NCI-H524 treated with DMSO at 0.1 percent for 48 hours (cell line): ENCODE results near the gene POLR1B.
"Not testable (repeated sequence)": the region's sequence is repeated elsewhere in the genome, so short reads cannot be mapped to it uniquely, and the experiment has no call there.

Experiments used
- DNase-seq: peaks from one replicate; lab custom pipeline; 2025; lab: John Stamatoyannopoulos, UW

Gene POLR1B, protein sequence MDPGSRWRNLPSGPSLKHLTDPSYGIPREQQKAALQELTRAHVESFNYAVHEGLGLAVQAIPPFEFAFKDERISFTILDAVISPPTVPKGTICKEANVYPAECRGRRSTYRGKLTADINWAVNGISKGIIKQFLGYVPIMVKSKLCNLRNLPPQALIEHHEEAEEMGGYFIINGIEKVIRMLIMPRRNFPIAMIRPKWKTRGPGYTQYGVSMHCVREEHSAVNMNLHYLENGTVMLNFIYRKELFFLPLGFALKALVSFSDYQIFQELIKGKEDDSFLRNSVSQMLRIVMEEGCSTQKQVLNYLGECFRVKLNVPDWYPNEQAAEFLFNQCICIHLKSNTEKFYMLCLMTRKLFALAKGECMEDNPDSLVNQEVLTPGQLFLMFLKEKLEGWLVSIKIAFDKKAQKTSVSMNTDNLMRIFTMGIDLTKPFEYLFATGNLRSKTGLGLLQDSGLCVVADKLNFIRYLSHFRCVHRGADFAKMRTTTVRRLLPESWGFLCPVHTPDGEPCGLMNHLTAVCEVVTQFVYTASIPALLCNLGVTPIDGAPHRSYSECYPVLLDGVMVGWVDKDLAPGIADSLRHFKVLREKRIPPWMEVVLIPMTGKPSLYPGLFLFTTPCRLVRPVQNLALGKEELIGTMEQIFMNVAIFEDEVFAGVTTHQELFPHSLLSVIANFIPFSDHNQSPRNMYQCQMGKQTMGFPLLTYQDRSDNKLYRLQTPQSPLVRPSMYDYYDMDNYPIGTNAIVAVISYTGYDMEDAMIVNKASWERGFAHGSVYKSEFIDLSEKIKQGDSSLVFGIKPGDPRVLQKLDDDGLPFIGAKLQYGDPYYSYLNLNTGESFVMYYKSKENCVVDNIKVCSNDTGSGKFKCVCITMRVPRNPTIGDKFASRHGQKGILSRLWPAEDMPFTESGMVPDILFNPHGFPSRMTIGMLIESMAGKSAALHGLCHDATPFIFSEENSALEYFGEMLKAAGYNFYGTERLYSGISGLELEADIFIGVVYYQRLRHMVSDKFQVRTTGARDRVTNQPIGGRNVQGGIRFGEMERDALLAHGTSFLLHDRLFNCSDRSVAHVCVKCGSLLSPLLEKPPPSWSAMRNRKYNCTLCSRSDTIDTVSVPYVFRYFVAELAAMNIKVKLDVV

DNA sequence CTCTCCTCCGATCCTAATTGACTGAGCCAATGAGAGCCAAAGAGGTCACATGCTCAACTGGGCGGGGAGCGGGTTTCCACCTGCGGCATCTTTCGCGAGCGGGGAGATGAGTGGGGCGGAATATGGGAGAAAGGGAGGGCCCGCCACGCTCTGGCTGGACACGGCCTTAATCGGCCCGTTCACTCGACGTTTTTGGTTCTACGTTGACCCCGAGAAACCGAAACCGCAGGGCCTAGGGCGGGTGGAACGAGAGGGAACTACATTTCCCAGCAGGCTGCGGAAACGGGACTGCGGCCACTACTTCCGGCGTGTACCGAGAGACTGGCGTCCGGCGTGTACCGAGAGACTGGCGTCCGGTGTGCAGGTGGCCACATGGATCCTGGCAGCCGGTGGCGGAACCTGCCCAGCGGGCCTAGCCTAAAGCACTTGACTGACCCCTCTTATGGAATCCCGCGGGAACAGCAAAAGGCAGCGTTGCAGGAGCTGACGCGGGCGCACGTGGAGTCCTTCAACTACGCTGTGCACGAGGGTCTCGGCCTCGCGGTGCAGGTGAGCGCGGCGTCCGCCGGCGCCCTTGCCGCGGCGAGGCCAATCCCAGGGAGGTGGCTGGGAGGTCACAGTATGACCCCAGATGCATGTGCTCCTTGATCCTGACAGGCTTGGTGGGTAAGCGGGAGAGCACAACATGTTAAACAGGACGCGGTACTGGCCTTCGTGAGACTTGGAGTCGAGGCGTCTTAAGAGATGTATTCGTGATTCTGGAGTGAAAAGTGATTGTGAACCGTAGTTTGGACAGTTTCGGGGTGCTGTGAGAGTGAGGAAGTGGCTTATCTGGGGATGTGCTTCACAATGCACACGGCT is at the start of gene POLR1B:
TSS of gene POLR1B (plus strand) at position 343 of the 861 bp plus-strand sequence. CDS start at position 373, 30 bp downstream.
- peak; percentile 36 for DNase-seq

GRCh38 chr2:112493048-112493447 is 49.2 kb upstream of the POLR1B start:
- no peak for DNase-seq

GRCh38 chr2:112493858-112494648 is 48.2 kb upstream of the POLR1B start:
- DNase-seq = no peak

GRCh38 chr2:112494828-112495227 is 47.4 kb upstream of the POLR1B start:
- no peak for DNase-seq

DNA sequence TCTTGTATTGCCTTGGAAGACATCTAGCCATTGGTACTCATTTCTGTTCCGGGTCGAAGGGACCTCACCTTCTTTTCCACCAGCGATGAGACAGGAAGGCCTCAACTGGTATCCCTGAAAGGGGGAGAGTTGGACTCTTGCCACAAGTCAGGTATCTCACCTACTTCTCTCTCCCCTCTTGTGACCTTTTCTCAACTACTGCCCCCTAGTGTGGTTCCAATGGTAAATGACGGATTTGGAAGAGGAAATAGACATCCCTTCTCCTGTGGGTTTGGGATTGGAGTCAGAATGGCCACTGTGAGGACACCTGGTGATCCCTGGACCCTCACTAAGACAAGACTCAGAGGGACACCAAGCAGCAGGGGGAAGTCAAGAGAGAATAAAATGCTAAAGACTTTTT is 46.4 kb upstream of the POLR1B start:
- not testable (repeated sequence) for DNase-seq

GRCh38 chr2:112500850-112501484 is 41.3 kb upstream of the POLR1B start:
- not testable (repeated sequence) for DNase-seq

DNA sequence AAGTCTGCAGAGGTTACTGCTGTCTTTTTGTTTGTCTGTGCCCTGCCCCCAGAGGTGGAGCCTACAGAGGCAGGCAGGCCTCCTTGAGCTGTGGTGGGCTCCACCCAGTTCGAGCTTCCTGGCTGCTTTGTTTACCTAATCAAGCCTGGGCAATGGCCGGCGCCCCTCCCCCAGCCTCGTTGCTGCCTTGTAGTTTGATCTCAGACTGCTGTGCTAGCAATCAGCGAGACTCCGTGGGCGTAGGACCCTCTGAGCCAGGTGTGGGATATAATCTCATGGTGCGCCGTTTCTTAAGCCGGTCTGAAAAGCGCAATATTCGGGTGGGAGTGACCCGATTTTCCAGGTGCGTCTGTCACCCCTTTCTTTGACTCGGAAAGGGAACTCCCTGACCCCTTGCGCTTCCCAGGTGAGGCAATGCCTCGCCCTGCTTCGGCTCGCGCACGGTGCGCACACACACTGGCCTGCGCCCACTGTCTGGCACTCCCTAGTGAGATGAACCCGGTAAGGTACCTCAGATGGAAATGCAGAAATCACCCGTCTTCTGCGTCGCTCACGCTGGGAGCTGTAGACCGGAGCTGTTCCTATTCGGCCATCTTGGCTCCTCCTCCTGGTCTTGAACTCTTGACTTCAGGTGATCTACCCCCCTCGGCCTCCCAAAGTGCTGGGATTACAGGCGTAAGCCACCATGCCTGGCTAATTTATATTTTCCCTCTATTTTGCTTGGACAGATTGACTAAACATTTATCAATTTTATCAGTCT is 32.8 kb upstream of the POLR1B start:
- DNase-seq = not testable (repeated sequence)

GRCh38 chr2:112516801-112517200 is 25.5 kb upstream of the POLR1B start:
- no peak for DNase-seq

- DNase-seq = no peak
Observed at GRCh38 chr2:112518807-112519206, 23.5 kb upstream of the POLR1B start.

GRCh38 chr2:112519506-112519905 is 22.8 kb upstream of the POLR1B start:
- no peak for DNase-seq

- no peak for DNase-seq
Observed at GRCh38 chr2:112520234-112520783, 22.0 kb upstream of the POLR1B start.

GRCh38 chr2:112523291-112523777 is 18.9 kb upstream of the POLR1B start:
- no peak for DNase-seq

DNA sequence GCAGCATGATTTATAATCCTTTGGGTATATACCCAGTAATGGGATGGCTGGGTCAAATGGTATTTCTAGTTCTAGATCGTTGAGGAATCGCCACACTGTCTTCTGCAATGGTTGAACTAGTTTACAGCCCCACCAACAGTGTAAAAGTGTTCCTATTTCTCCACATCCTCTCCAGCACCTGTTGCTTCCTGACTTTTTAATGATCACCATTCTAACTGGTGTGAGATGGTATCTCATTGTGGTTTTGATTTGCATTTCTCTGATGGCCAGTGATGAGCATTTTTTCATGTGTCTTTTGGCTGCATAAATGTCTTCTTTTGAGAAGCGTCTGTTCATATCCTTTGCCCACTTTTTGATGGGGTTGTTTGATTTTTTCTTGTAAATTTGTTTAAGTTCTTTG is 18.0 kb upstream of the POLR1B start:
- DNase-seq = not testable (repeated sequence)

DNA sequence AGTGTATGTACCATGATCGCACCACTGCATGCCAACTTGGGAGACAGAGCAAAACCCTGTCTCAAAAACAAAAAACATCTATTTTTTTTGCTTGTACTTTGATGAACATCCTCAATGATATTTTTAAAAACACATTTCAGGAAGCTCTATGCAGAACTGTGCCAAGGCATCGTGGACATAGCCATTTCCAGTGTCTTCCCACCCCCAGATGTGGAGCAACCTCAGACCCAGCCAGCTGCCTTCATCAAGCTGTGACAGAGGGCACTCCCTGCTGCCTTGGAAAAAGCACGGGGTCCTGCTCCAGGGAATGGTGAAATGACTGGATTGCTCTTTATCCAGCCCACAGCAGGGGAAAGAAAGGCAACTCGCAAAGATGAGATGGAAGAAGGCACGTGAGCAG is 13.7 kb upstream of the POLR1B start:
- no peak for DNase-seq

GRCh38 chr2:112529757-112530156 is 12.5 kb upstream of the POLR1B start:
- no peak for DNase-seq

GRCh38 chr2:112530728-112531127 is 11.5 kb upstream of the POLR1B start:
- no peak for DNase-seq

DNA sequence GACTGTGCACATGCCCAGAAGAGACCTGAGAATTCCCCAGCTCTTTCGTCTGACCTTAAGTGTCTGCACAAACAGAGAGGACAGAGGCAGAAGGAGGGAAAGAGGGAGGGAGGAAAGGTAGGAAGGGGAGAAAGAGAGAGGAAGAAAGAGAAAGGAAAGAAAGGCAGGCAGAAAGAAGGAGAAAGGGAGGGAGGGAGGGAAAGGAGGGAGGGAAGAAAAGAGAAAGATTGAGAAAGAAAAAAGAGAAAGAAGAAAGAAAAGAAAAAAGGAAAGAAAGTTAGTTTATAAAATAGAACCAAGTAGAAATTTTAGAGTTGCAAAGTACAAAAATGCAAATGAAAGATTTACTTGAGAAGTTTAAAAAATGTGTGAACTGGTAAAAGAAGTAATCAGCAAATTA is 7.4 kb upstream of the POLR1B start:
- no peak for DNase-seq

- not testable (repeated sequence) for DNase-seq
Observed at GRCh38 chr2:112536665-112537064, 5.6 kb upstream of the POLR1B start.

DNA sequence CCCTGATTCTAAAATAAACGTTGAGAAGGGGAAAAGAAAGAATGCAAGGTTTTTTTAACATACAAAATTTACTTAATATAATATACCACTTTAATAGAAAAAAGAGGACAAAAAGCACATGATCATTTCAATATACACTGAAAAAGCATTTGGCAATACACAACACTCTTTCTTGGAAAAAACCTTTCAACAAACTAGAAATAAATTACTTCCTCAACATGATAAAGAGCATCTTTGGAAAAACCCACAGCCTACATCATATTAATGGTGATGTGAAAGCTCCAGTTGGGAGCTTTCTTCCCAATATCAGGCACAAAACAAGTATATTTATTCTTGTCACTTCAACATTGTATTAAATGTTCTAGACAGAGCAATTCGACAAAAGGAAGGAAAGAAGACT is 3.0 kb upstream of the POLR1B start:
- DNase-seq = no peak
